Heart right ventricle (tissue), 16 donors: Measurements from ENCODE around the gene MAP3K20. TPM values are rescaled to one million over a fixed set of nuclear protein-coding genes. Genes with fewer than 3 reads are reported as not detected.

Experiments
- ATAC-seq, 8 donors: fragments of 200-7000 bp; cut with Tn5 transposase; one replicate each; pipeline ENCODE4 v1.9.1; 2020; ENCODE audit warnings: mild to moderate bottlenecking in 8 of 8, moderate library complexity in 8 of 8, moderate number of reproducible peaks in 1 of 8
- DNase-seq, 2 donors: peaks; one replicate each; pipeline ENCODE4 v3.0.0-alpha.2; 2020
- H3K27ac ChIP-seq, 10 donors: fragments of 200-600 bp; sonication (generic) in 2 of 10; one replicate each; pipeline versions ENCODE4 v1.5.0 to v1.8.0; 2020 to 2022; ENCODE audit warnings: mild to moderate bottlenecking in 3 of 10
- H3K27me3 ChIP-seq, 7 donors: fragments of 200-600 bp; one replicate each; pipeline ENCODE4 v1.8.0; 2021 to 2022; ENCODE audit warnings: mild to moderate bottlenecking in 2 of 7
- H3K36me3 ChIP-seq, 9 donors: fragments of 200-600 bp; sonication (generic) in 1 of 9; one replicate each; pipeline versions ENCODE4 v1.5.0 to v1.8.0; 2020 to 2022; ENCODE audit warnings: mild to moderate bottlenecking in 2 of 9
- H3K4me1 ChIP-seq, 9 donors: fragments of 200-600 bp; sonication (generic) in 1 of 9; one replicate each; pipeline versions ENCODE4 v1.5.0 to v1.8.0; 2020 to 2022; ENCODE audit warnings: mild to moderate bottlenecking in 4 of 9
- H3K4me3 ChIP-seq, 10 donors: fragments of 200-600 bp; sonication (generic) in 2 of 10; one replicate each; pipeline versions ENCODE4 v1.5.0 to v1.8.0; 2020 to 2022; ENCODE audit warnings: mild to moderate bottlenecking in 7 of 10, moderate library complexity in 2 of 10
- H3K9me3 ChIP-seq, 11 donors: fragments of 200-600 bp in 10 of 11; sonication (generic) in 2 of 11; one replicate each; pipeline versions ENCODE4 v1.5.0 to v1.8.0; 2013 to 2022; ENCODE audit warnings: mild to moderate bottlenecking in 2 of 11, control low read depth in 1 of 11, moderate library complexity in 1 of 11
- WGBS, 2 donors: extraction: QIAGEN DNeasy Blood & Tissue Kit; methylation state at CpG; one replicate each; pipeline ENCODE4 v1.1.7; 2013; ENCODE audit warnings: inconsistent platforms in 1 of 2; 5-methylcytosine and 5-hydroxymethylcytosine counted together
- intact Hi-C, 10 donors: fragments of 100-400 bp; cut with DNase I; formaldehyde crosslinking; loops; one replicate each; pipeline versions ENCODE4 v1.11.1 to v1.14.2; 2022
- polyA plus RNA-seq, 2 donors: library from polyadenylated mRNA; stranded (reverse); fragments of 200-250 nt; gene quantifications; one replicate each; pipeline ENCODE4 v1.2.3, GENCODE V29; 2013
- total RNA-seq, 10 donors: library from RNA; stranded (reverse); fragmentation: NEBNext Ultra II Directional in 3 of 10; extraction: Animal tissue kit (Norgen Biotek cat#: 25700) in 3 of 10; gene quantifications; one replicate each; pipeline versions ENCODE4 v1.2.1 to v1.2.4, GENCODE V29; 2021 to 2023
- TF ChIP-seq, protein P1 (sequence below), 9 donors: fragments of 200-600 bp; sonication (generic) in 2 of 9; IDR thresholded peaks; one replicate each; pipeline versions ENCODE4 v1.5.0 to v1.8.0; 2021 to 2022; ENCODE audit warnings: antibody characterized with exemption in 9 of 9, mild to moderate bottlenecking in 5 of 9, moderate library complexity in 1 of 9
- donor health status: Arrhythmogenic right ventricular cardiomyopathy.
- donor health status: ischemic (EF 13 %, LVEDD 7.1; RV severe dilation, severe dysfunction).
- donor health status: healthy with polysubstance abuse.
- donor health status: DM: no; HTN: yes; CAD: no.
- donor health status: DM: no; HTN: no; CAD: no.
- donor health status: ischemic (EF 25% LVEDD 6.9; RV normal size, moderate dysfunction).
- donor health status: ischemic (EF 25% LVEDD 5.7; RV mildly dilated, moderate dysfunction).
- donor health status: healthy.
- donor health status: DM: yes; HTN: yes; CAD: no.
- donor health status: Ischemic cardiomyopathy.
- donor health status: ischemic (EF 35%, LVEDD 5.7; RV mildly dilated, moderate dysfunction).
- donor health status: nonischemic (EF 11% LVEDD 7.7; RV severe dilation, severe dysfunction).
- donor health status: DM: yes; HTN: yes; CAD: no.
- donor health status: PGD.
- donor health status: ischemic (EF 29% LVEDD 5.4; RV normal size, mild dysfunction).
- donor health status: nonischemic (EF 23%, LVEDD 6.1; RV moderate dilation, normal function).

Gene MAP3K20
- total and polyA plus RNA-seq, 12 donors, result 63.2 to 560 (median 420) TPM

DNA sequence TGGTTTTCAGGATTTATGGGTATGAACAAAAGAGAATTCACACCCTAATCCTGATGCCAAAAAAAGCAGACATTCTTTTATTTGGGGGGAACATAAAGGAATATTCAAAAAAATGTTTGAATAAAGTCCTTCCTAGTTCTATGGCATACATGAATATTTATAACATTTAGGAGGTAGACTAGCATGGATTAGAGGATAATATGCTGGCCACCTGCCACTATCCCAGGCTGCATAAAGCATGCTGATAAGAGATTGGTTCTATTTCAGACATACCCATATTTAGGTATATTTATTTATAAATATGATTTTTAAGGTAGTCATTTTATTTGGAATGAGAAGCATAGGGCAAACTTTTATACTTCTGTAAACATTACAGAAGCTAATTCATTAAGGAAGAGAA lies 34.9 kb upstream of the MAP3K20 start:
- TF ChIP-seq, protein P1, sequence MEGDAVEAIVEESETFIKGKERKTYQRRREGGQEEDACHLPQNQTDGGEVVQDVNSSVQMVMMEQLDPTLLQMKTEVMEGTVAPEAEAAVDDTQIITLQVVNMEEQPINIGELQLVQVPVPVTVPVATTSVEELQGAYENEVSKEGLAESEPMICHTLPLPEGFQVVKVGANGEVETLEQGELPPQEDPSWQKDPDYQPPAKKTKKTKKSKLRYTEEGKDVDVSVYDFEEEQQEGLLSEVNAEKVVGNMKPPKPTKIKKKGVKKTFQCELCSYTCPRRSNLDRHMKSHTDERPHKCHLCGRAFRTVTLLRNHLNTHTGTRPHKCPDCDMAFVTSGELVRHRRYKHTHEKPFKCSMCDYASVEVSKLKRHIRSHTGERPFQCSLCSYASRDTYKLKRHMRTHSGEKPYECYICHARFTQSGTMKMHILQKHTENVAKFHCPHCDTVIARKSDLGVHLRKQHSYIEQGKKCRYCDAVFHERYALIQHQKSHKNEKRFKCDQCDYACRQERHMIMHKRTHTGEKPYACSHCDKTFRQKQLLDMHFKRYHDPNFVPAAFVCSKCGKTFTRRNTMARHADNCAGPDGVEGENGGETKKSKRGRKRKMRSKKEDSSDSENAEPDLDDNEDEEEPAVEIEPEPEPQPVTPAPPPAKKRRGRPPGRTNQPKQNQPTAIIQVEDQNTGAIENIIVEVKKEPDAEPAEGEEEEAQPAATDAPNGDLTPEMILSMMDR (IDR thresholded peaks at IDR 0.05), result no peak
- Histone ChIP-seq H3K4me3 (no peak overlapping the region), H3K9me3 (no peaks in the 10 kb centered on the region), H3K27ac (no peak overlapping the region), H3K36me3 (no peaks in the 10 kb centered on the region), H3K27me3 (no peaks in the 10 kb centered on the region), H3K4me1 (peaks cover 0 to 46% (median 23%) of the 10 kb centered on the region in 9 donors)
- ATAC-seq, result no peak
- DNase-seq, result no peak
- intact Hi-C loops, result no loop called here

DNA sequence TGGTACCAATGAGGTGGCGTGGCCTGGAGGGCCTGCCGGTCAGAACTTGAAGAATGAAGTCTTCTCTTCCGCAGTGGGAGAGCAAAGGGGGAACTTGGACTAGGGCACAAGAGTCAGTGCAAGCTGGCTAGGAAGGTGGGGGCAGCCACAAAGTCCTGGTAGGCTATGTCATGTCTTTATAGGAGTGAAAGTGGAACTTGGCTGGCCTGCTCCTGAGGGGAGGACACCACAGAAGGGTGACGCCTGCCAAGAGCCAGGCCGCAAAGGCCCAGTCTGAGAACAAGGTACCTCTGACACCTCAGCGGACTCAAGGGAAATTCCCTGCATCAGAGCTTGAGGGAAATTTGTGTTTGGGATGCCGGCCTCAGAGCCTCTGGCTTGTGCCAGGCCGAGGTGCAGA lies 32.2 kb upstream of the MAP3K20 start:
- 76% methylated on average over 8 of the region's 8 CpGs for WGBS, 2 donors

DNA sequence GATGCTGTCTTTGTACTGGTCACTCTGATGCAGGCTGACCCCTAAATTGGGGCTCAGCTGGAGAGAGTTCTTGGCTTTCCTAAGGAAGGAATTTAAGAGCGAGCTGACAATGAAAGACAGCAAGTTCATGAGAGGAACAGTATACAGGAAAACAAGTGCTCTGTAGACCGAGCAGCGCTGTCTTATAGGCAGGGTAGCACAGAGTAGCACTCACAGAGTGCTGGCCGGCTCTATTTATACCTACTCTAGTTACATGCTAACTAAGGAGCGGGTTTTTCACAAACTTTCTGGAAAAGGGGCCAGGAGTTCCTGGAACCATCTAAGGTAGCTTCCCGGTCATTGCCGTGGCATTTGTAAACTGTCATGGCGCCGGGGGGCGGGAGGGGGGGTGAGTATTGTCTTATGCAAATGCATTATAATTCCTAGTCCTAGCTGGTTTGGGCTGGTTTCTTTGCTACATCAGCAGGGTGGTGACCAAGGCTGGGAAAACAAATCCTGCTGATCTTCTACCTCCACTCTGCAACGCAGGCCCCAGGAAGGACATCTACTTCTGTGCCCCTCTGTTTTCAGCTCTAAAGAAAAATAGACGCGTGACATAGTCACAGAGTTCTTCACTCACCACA lies 31.6 kb upstream of the MAP3K20 start:
- DNase-seq (no peak), ATAC-seq (peak in 3 of 8 donors; percentile 17 to 44 (median 32))
- no peaks in the 10 kb centered on the region for H3K27me3 ChIP-seq
- no peaks in the 10 kb centered on the region for H3K36me3 ChIP-seq
- H3K4me3 ChIP-seq, result no peak overlapping the region
- H3K4me1 ChIP-seq, result peaks cover 0 to 24% (median 17%) of the 10 kb centered on the region in 9 donors
- peak overlapping the region in 7 of 10 donors; percentile 2 to 70 (median 43) for H3K27ac ChIP-seq
- WGBS, 2 donors, result 94 to 95% methylated on average over 13 of the region's 13 CpGs
- H3K9me3 ChIP-seq, result no peaks in the 10 kb centered on the region
- TF ChIP-seq, protein P1 (IDR thresholded peaks at IDR 0.05), result no peak
- intact Hi-C loops, result no loop called here

More for the DNA sequence above, 32.2 kb upstream of the MAP3K20 start:
- Histone ChIP-seq H3K27me3 (no peaks in the 10 kb centered on the region), H3K9me3 (no peaks in the 10 kb centered on the region), H3K36me3 (no peaks in the 10 kb centered on the region), H3K4me1 (peaks cover 0 to 25% (median 12%) of the 10 kb centered on the region in 9 donors), H3K4me3 (no peak overlapping the region), H3K27ac (peak overlapping the region in 8 of 10 donors; percentile 2 to 70 (median 44))
- DNase-seq, result peak; percentile 23 to 34
- peak; percentile 68 to 88 (median 76) for ATAC-seq
- intact Hi-C loops, result no loop called here
- TF ChIP-seq, protein P1 (IDR thresholded peaks at IDR 0.05), result no peak

DNA sequence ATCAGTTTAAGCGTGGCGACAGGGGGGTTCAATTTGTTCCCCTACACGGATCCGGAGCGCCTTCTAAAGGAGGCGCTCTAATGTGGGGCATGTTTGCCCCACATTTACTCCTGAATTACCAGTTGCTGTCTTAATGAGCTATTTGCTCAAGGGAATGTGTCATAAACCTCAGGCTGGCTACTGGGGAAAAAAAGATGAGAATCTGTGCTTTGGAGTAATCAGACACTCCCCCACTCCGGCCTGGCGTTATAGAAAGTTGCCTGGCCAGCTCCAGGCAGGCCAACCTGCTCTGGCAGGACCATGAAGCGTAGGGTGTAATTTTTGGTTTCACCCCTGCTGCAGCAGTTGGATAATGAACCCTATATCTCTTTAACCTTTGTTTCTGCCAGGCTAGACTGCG lies 31.0 kb upstream of the MAP3K20 start:
- Histone ChIP-seq H3K27me3 (no peaks in the 10 kb centered on the region), H3K27ac (peak overlapping the region in 1 of 10 donors; percentile 33), H3K36me3 (no peaks in the 10 kb centered on the region), H3K4me3 (no peak overlapping the region), H3K4me1 (peaks cover 0 to 31% (median 21%) of the 10 kb centered on the region in 9 donors), H3K9me3 (no peaks in the 10 kb centered on the region)
- ATAC-seq (no peak), DNase-seq (no peak)
- TF ChIP-seq, protein P1 (IDR thresholded peaks at IDR 0.05), result no peak
- intact Hi-C loops, result no loop called here
- 90 to 92% methylated on average over 10 of the region's 10 CpGs for WGBS, 2 donors
